Measurements from ENCODE around the gene CAMK1D. TPM values are rescaled to one million over a fixed set of nuclear protein-coding genes. Genes with fewer than 3 reads are reported as not detected.

The CAMK1D gene
- total and polyA plus RNA-seq, 2 experiments from 2014 or later = 4.6 to 7.2 TPM

GRCh38 chr10:12741360-12741804 lies 392.0 kb downstream of the CAMK1D start (continued):
- TF ChIP-seq EZH2phosphoT487 (IDR thresholded peaks at IDR 0.05; ENCODE audit: unreplicated experiment) (no peak), CREB1 (CRISPR knock-in tag; IDR thresholded peaks at IDR 0.05; ENCODE audit: low read depth) (no peak), EZH2 (IDR thresholded peaks at IDR 0.05; ENCODE audit: low read depth, unreplicated experiment) (no peak), JUNB (IDR thresholded peaks at IDR 0.05; ENCODE audit: unreplicated experiment) (no peak), ZNF114 (CRISPR knock-in tag; IDR thresholded peaks at IDR 0.05) (no peak)

DNA sequence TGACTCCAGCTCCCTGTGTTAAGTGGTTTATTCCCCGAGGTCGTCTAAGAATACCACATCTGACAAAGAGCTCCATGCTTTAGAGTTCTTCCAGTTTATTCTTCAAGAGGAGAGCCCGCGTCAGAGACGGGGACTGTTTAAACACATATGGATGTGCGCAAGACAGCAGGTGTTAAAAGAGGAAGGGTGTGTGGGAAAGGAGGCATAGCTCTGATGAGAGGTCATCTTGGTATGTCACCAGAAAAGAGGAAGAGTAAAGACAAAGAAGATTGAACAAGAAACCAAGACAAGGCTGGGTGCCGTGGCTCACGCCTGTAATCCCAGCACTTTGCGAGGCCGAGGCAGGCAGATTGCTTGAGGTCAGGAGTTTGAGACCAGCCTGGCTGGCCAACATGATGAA lies 393.4 kb downstream of the CAMK1D start:
- TF ChIP-seq EZH2phosphoT487 (IDR thresholded peaks at IDR 0.05; ENCODE audit: unreplicated experiment) (no peak), POLR2AphosphoS5 (IDR thresholded peaks at IDR 0.05; ENCODE audit: low read depth) (no peak), CTCF (conservative IDR thresholded peaks at IDR 0.05; ENCODE audit: low read depth in 2 of 2) (no peak), EZH2 (IDR thresholded peaks at IDR 0.05; ENCODE audit: low read depth, unreplicated experiment) (no peak), ZNF114 (CRISPR knock-in tag; IDR thresholded peaks at IDR 0.05) (no peak), ZNF331 (CRISPR knock-in tag; IDR thresholded peaks at IDR 0.05; ENCODE audit: low read depth) (no peak), CREB1 (CRISPR knock-in tag; IDR thresholded peaks at IDR 0.05; ENCODE audit: low read depth) (no peak), STAT1 (IDR thresholded peaks at IDR 0.05; ENCODE audit: unreplicated experiment) (no peak), JUNB (IDR thresholded peaks at IDR 0.05; ENCODE audit: unreplicated experiment) (no peak), NANOG (IDR thresholded peaks at IDR 0.05; ENCODE audit: borderline replicate concordance) (no peak), REST (IDR thresholded peaks at IDR 0.05; ENCODE audit: unreplicated experiment) (no peak)
- TF ChIP-seq, protein P1, sequence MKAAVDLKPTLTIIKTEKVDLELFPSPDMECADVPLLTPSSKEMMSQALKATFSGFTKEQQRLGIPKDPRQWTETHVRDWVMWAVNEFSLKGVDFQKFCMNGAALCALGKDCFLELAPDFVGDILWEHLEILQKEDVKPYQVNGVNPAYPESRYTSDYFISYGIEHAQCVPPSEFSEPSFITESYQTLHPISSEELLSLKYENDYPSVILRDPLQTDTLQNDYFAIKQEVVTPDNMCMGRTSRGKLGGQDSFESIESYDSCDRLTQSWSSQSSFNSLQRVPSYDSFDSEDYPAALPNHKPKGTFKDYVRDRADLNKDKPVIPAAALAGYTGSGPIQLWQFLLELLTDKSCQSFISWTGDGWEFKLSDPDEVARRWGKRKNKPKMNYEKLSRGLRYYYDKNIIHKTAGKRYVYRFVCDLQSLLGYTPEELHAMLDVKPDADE (IDR thresholded peaks at IDR 0.05) = no peak
- TF ChIP-seq, protein P2, sequence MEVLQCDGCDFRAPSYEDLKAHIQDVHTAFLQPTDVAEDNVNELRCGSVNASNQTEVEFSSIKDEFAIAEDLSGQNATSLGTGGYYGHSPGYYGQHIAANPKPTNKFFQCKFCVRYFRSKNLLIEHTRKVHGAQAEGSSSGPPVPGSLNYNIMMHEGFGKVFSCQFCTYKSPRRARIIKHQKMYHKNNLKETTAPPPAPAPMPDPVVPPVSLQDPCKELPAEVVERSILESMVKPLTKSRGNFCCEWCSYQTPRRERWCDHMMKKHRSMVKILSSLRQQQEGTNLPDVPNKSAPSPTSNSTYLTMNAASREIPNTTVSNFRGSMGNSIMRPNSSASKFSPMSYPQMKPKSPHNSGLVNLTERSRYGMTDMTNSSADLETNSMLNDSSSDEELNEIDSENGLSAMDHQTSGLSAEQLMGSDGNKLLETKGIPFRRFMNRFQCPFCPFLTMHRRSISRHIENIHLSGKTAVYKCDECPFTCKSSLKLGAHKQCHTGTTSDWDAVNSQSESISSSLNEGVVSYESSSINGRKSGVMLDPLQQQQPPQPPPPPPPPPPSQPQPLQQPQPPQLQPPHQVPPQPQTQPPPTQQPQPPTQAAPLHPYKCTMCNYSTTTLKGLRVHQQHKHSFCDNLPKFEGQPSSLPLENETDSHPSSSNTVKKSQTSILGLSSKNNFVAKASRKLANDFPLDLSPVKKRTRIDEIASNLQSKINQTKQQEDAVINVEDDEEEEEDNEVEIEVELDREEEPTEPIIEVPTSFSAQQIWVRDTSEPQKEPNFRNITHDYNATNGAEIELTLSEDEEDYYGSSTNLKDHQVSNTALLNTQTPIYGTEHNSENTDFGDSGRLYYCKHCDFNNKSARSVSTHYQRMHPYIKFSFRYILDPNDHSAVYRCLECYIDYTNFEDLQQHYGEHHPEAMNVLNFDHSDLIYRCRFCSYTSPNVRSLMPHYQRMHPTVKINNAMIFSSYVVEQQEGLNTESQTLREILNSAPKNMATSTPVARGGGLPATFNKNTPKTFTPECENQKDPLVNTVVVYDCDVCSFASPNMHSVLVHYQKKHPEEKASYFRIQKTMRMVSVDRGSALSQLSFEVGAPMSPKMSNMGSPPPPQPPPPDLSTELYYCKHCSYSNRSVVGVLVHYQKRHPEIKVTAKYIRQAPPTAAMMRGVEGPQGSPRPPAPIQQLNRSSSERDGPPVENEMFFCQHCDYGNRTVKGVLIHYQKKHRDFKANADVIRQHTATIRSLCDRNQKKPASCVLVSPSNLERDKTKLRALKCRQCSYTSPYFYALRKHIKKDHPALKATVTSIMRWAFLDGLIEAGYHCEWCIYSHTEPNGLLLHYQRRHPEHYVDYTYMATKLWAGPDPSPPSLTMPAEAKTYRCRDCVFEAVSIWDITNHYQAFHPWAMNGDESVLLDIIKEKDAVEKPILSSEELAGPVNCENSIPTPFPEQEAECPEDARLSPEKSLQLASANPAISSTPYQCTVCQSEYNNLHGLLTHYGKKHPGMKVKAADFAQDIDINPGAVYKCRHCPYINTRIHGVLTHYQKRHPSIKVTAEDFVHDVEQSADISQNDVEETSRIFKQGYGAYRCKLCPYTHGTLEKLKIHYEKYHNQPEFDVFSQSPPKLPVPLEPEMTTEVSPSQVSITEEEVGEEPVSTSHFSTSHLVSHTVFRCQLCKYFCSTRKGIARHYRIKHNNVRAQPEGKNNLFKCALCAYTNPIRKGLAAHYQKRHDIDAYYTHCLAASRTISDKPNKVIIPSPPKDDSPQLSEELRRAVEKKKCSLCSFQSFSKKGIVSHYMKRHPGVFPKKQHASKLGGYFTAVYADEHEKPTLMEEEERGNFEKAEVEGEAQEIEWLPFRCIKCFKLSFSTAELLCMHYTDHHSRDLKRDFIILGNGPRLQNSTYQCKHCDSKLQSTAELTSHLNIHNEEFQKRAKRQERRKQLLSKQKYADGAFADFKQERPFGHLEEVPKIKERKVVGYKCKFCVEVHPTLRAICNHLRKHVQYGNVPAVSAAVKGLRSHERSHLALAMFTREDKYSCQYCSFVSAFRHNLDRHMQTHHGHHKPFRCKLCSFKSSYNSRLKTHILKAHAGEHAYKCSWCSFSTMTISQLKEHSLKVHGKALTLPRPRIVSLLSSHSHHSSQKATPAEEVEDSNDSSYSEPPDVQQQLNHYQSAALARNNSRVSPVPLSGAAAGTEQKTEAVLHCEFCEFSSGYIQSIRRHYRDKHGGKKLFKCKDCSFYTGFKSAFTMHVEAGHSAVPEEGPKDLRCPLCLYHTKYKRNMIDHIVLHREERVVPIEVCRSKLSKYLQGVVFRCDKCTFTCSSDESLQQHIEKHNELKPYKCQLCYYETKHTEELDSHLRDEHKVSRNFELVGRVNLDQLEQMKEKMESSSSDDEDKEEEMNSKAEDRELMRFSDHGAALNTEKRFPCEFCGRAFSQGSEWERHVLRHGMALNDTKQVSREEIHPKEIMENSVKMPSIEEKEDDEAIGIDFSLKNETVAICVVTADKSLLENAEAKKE (CRISPR knock-in tag; IDR thresholded peaks at IDR 0.05) = no peak
- no peak overlapping the region for H3K4me3 ChIP-seq
- DNase-seq (ENCODE audit: low spot score) (no peak), ATAC-seq (no peak)
- Mint-ChIP-seq H3K27ac (no peak overlapping the region), H3K36me3 (ENCODE audit: low read depth) (no peaks in the 10 kb centered on the region), H3K4me1 (peaks cover 14% of the 10 kb centered on the region; the same call in 2 of the 3 replicates), H3K9me3 (no peaks in the 10 kb centered on the region), H3K27me3 (ENCODE audit: insufficient read depth, low read depth, poor library complexity) (no peaks in the 10 kb centered on the region), H3K4me3 (no peak overlapping the region)
- no peaks in the 10 kb centered on the region for H3K27me3 ChIP-seq (ENCODE audit: insufficient read depth)
- H3K36me3 ChIP-seq (ENCODE audit: insufficient read depth) = no peaks in the 10 kb centered on the region
- no peak overlapping the region for H2AFZ ChIP-seq
- H3F3A ChIP-seq (replicated peaks; ENCODE audit: low read depth) = no peaks in the 10 kb centered on the region
- H3K4me2 ChIP-seq = no peak overlapping the region
- no peaks in the 10 kb centered on the region for H3K79me2 ChIP-seq (replicated peaks; ENCODE audit: insufficient read depth)
- H3K9me2 ChIP-seq (ENCODE audit: insufficient read depth) = no peaks in the 10 kb centered on the region
- H3K4me1 ChIP-seq (ENCODE audit: insufficient read depth) = 0 out of 2 replicates have a peak, but pooled peaks cover 10% of the 10 kb centered on the region
- no peaks in the 10 kb centered on the region for H4K20me1 ChIP-seq (replicated peaks; ENCODE audit: insufficient read depth)
- no peak overlapping the region for H3K27ac ChIP-seq (ENCODE audit: low read depth)
